ENCODE measurements around the gene LPXN. TPM values are rescaled to one million over a fixed set of nuclear protein-coding genes. Genes with fewer than 3 reads are reported as not detected.

LPXN gene
- total and polyA plus RNA-seq, 2 experiments from 2014 or later, result 2.3 to 3.2 TPM

DNA sequence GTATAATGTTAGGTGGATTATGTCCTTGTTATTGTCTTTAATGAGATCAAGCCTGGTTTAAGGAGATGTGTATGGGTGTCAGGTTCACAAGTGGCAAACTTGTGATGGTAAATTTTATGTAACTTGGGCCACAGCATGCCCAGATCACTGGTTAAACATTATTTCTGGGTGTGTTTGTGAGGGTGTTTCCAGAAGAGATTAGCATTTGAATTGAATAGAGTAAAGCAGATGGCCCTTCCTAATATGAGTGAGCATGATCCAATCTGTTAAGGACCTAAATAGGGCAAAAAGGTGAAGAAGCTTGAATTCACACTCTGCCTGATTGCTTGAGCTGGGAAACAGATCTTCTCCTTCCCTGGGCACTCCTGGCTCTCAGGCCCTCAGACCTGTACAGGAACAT, 88.5 kb downstream of the LPXN start:
- Histone ChIP-seq H3K36me3 (replicated peaks; ENCODE audit: insufficient read depth, low read depth) (no peaks in the 10 kb centered on the region), H3K79me2 (no peaks in the 10 kb centered on the region), H3K4me3 (no peak overlapping the region), H3K4me1 (ENCODE audit: insufficient read depth) (no peaks in the 10 kb centered on the region), H3K9me3 (ENCODE audit: low read depth) (no peaks in the 10 kb centered on the region), H4K20me1 (ENCODE audit: insufficient read depth, poor library complexity, severe bottlenecking) (no peaks in the 10 kb centered on the region), H3K27ac (no peak overlapping the region), H3K27me3 (no peaks in the 10 kb centered on the region), H3K4me2 (no peak overlapping the region), H3K9me2 (replicated peaks; ENCODE audit: insufficient read depth) (no peaks in the 10 kb centered on the region), H2AFZ (no peak overlapping the region)
- no peak for DNase-seq (ENCODE audit: low spot score)
- TF ChIP-seq EZH2phosphoT487 (IDR thresholded peaks at IDR 0.05; ENCODE audit: low read depth, severe bottlenecking, unreplicated experiment) (no peak), EZH2 (IDR thresholded peaks at IDR 0.05; ENCODE audit: borderline replicate concordance) (no peak), CTCF (IDR thresholded peaks at IDR 0.05; ENCODE audit: poor library complexity) (no peak)

DNA sequence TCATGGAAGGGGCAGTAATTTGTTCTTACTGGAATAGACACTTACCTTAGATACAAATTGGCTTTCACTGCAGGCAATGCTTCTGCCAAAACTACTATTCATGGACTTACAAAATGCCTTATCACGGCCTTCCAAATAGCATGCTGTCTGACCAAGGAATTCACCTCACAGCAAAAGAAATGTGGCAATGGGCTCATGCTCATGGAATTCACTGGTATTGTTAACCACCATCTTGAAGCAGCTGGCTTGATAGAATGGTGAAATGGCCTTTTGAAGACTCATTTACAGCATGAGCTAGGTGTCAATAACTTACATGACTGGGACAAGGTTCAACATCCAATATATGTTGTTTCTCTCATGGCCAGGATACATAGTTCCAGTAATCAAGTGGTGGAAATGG, 89.7 kb downstream of the LPXN start:
- Histone ChIP-seq H3K27me3 (no peaks in the 10 kb centered on the region), H2AFZ (no peak overlapping the region), H3K36me3 (replicated peaks; ENCODE audit: insufficient read depth, low read depth) (no peaks in the 10 kb centered on the region), H3K27ac (no peak overlapping the region), H3K9me2 (replicated peaks; ENCODE audit: insufficient read depth) (no peaks in the 10 kb centered on the region), H3K4me1 (ENCODE audit: insufficient read depth) (no peaks in the 10 kb centered on the region), H3K4me3 (no peak overlapping the region), H3K9me3 (ENCODE audit: low read depth) (no peaks in the 10 kb centered on the region), H3K79me2 (no peaks in the 10 kb centered on the region), H3K4me2 (no peak overlapping the region), H4K20me1 (ENCODE audit: insufficient read depth, poor library complexity, severe bottlenecking) (no peaks in the 10 kb centered on the region)
- 96% methylated on average over 1 of the region's 1 CpG for WGBS (ENCODE audit: low lambda C conversion rate, missing lambda C conversion rate)
- DNase-seq (ENCODE audit: low spot score), result no peak
- TF ChIP-seq CTCF (IDR thresholded peaks at IDR 0.05; ENCODE audit: poor library complexity) (no peak), EZH2phosphoT487 (IDR thresholded peaks at IDR 0.05; ENCODE audit: low read depth, severe bottlenecking, unreplicated experiment) (no peak), EZH2 (IDR thresholded peaks at IDR 0.05; ENCODE audit: borderline replicate concordance) (no peak)

Other genes starting within 250 kb of the LPXN start
- gene OR5B17, start 216.8 kb downstream of the LPXN start, total RNA-seq, result not detected in 2 replicates
- not detected in 2 replicates for gene OR5B17, start 216.8 kb downstream of the LPXN start, polyA plus RNA-seq
- gene OR5B3, start 169.0 kb downstream of the LPXN start, total RNA-seq, result not detected in 2 replicates
- not detected in 2 replicates for gene OR5B3, start 169.0 kb downstream of the LPXN start, polyA plus RNA-seq
- gene OR5B2, start 147.7 kb downstream of the LPXN start, total RNA-seq, result not detected in 2 replicates
- not detected in 2 replicates for gene OR5B2, start 147.7 kb downstream of the LPXN start, polyA plus RNA-seq
- not detected in 2 replicates for gene OR5B12, start 133.6 kb downstream of the LPXN start, total RNA-seq
- not detected in 2 replicates for gene OR5B12, start 133.6 kb downstream of the LPXN start, polyA plus RNA-seq
- not detected in 2 replicates for gene OR5B21, start 67.8 kb downstream of the LPXN start, total RNA-seq
- not detected in 2 replicates for gene OR5B21, start 67.8 kb downstream of the LPXN start, polyA plus RNA-seq
- gene ZFP91, start 3.2 kb upstream of the LPXN start, total RNA-seq, result 42.0 and 45.9 TPM in 2 replicates
- gene ZFP91, start 3.2 kb upstream of the LPXN start, polyA plus RNA-seq, result 13.7 and 15.4 TPM in 2 replicates
- gene CNTF, start 46.8 kb upstream of the LPXN start, total RNA-seq, result 3.1 and 3.6 TPM in 2 replicates
- not detected in 2 replicates for gene CNTF, start 46.8 kb upstream of the LPXN start, polyA plus RNA-seq
- 0.77 and 3.1 TPM in 2 replicates for gene GLYAT, start 156.1 kb upstream of the LPXN start, total RNA-seq
- gene GLYAT, start 156.1 kb upstream of the LPXN start, polyA plus RNA-seq, result 1.6 and 3.4 TPM in 2 replicates

Measured in hepatocyte (in vitro differentiated cells).